GM21717 (cell line): Measurements from ENCODE around the gene S100A5.

ENCODE experiments used
- ATAC-seq: cut with Tn5 transposase; IDR thresholded peaks from one replicate; pipeline ENCODE4 v1.9.1; 2021; ENCODE audit warnings: mild to moderate bottlenecking, moderate library complexity; ENCODE audit not compliant: unreplicated experiment

S100A5 gene

DNA sequence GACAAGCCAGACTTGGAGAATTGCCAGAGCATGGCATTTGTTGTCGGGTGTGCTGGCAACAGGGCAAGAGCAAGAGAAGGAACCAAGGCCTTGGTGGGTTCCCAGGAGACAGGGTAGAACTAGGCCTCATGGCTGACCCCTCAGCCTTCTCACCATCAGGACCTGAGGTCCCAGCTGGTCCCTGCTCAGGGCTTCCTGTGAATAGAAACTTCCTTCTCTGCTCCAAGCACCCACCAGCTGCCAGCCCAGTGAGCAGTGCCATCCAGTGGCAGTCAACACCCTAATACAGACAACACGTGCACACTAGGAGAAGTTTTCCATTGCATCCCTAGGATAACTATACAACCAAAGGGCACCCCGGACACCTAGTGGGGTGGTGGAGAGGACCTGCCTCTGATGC lies 27.7 kb downstream of the S100A5 start:
- no peak for ATAC-seq

DNA sequence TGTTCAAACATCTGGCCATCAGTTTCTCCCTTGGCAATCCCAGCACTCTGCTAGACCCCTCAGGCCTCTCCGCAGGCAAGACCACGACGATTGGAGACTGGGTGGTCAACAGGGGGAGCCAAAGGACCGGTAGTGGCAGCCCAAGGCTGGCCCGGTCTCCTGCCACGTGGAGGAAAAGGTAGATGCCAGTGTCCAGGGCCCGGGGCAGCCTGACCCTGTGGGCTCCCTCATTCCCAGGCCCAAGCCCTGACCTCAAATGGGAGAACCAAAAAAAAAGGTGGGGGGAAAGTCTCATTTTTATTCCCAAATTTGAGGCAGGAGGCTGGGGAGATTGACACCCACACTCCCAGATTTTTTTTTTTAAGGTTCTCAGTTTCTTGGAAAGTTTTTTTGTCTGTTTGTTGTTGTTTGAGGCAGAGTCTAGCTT lies 29.7 kb downstream of the S100A5 start:
- ATAC-seq: no peak

DNA sequence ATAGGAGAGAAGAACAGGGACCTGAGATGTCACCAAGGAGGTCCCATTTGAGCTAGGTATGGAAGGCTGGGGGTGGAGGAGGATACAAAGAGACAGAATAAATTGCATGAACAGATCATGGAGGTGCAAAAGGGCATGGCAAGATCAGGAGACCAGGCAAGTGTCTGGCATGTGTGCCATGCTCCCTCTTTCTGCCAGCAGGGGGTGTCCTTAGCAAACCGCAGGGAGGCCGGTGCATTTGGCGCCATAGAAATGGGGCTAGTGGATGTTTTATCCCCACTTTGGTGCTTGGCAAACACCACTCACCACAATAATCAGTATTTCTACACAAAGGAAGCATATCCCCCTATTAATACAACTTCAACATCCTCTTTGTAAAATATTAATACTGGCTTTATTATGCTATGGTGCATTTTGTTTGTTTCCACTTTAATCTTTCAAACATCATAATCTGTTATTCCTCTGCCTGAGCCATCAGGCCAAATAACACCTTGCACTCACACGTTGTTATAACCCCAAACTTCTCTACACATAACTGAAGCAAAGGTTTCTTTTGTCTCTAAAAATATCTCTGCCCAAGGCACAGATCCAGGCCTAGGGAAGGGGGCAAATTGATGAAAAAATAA lies 30.9 kb downstream of the S100A5 start:
- no peak for ATAC-seq

DNA sequence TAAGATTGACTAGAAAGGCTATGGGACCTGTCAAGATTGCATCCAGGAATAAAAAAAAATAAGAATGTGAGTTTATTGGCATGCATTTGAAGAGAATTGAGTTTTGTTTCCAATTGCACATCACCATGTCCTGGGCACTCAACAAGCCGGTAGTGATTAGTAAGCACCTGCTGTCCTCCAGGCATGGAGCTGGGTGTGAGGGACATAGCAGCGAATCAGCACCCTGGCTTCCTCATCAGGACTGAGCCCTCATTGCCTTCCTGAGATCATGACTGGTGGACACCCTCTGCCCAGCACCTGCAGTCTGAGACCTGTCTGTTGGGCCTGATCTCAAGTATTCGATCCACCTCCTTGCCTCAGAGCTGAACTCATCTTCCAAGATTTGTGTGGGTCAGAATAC lies 31.7 kb downstream of the S100A5 start:
- no peak for ATAC-seq

DNA sequence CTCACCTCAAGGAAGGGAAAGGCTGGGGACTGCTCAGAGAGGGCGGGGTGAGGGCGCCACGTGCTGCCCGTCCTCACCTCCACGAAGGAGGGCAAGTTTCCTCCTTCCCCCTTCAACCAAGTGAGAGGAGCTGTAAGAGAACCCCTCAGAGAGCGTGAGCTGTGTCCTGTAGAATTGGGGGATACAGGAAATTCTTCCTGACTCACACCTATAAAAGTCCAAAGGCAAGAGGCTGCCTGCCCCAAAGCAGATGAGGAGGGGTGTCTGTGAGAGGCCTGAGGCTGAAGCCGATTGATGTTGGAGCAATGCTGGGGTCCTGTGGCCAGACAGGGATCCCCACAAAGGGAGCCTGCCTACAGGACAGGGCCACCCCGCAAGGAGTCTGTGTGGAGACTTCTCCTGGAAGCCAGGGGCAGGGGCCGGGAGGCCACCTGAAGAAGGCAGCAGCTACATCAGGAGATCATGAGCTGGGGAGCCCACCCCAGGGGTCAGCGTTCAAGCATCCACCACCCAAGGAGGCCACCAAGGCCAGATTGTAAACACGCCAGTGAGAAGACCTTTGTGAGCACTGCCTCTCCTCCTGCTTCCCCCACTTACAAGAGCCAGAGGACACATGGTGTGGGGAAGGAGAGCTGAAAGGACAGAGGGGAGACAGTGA lies 32.7 kb downstream of the S100A5 start:
- no peak for ATAC-seq

DNA sequence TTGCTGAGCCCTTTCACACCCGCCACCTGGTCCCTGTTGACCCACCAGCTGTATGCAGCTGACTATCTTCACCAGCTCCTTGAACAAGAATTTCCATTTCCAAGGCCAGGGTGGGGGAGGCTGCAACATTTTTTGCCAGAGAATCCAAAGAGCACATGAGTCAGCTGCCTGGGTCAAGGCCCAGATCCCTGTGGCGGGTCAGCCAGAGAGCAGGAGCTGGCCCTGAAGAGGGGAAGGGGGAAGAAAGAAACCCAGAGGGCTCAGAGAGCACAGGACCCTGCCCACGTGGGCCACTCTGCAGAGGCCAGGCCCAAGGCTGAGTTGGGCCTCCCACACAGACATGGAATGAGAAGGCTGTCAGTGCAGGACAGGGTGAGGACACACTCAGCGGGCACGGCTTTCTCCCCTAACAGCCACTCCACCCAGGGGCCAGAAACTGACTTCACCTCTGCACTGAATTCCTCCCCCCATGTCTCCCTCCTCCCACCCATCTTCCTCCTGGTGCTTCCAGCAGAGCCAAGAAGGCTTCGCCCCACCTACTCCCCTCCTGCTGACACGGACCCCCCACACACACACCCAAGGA lies 33.8 kb downstream of the S100A5 start:
- ATAC-seq: no peak

DNA sequence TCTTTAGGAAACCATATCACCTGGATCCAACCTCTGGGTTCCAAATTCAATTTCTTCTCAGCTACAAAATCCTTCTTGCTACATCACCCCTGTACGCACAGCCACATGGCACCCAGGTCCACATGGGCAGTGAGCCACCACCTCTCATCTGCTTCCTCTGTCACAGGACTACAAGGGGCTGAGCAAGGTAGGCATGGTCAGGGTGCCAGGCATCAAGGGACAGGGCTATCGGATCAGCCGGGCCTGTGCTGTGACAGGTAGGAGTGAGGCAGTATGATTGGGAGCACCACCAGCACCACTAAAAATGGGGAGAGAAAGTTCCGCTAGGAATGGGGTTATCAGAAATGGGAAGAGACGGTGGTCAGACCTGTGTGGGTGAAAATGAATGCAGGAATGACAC lies 34.3 kb downstream of the S100A5 start:
- no peak for ATAC-seq

DNA sequence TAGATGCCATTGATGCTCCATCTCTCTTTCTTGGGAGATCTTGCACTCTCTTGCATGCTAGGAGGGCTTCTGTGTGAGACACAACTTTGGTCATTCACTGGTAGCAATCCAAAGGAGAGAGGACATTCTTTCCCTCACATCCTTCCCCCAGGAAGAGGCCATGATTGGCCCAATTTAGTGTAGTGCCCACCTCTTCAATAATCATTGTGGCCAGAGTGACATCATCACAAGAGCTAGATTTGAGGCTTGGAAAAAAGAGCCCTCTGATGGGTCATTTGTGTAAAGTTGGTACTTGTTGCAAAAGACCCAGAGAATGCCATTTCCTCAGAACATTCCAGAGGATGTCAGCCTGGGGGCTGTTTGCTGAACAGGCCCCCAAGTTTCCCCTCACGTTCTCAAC lies 35.2 kb downstream of the S100A5 start:
- no peak for ATAC-seq

DNA sequence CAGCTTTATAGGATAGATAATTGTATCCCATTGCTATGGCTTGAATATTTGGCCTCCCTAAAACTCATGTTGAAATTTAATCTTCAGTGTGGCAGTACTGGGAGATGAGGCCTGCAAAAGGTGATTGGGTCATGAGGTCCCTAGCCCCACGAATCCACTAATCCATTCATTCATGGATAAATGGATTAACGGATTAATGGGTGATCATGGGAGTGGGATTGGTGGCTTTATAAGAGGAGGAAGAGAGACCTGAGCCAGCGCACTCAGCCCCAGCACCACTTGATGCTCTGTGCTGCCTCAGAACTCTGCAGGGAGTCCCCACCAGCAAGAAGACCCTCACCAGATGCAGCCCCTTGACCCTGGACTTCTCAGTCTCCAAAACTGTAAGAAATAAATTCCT lies 37.0 kb downstream of the S100A5 start:
- ATAC-seq: no peak

DNA sequence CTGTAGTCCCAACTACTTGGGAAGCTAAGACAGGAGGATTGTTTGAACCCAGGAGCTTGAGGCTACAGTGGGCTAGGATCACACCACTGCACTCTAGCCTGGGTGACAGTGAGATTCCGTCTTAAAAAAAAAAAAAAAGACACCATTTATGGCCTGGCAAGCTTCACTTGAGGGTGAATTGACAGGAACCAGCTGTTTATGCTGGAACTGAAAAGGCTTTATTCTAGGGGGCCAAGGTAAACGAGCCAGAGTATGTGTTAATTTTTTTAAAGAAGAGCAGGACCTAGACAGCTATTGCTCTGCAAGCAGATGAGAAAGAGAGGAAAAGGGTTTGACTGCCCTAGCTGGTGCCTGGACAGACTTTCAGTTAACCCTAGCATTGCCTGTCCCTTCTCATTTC lies 42.0 kb downstream of the S100A5 start:
- no peak for ATAC-seq

DNA sequence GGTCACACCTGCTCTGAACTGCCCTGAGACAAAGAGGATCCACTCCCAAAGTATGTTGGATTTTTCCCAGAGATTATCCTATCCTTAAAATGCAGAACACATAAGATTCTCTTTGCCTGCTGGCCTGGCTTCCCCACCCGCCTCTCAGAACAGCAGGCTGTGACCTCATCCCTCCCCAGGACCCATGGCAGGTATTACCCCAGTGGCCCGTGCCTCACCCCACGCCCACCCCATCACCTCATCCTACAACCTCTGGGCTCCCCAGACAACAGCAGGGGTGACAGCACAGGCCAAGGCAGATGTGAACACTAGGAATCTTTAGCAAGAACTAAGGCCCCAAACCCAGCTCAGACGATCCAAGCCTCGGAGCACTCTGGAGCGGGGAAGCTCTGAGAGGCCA lies 45.2 kb downstream of the S100A5 start:
- no peak for ATAC-seq

DNA sequence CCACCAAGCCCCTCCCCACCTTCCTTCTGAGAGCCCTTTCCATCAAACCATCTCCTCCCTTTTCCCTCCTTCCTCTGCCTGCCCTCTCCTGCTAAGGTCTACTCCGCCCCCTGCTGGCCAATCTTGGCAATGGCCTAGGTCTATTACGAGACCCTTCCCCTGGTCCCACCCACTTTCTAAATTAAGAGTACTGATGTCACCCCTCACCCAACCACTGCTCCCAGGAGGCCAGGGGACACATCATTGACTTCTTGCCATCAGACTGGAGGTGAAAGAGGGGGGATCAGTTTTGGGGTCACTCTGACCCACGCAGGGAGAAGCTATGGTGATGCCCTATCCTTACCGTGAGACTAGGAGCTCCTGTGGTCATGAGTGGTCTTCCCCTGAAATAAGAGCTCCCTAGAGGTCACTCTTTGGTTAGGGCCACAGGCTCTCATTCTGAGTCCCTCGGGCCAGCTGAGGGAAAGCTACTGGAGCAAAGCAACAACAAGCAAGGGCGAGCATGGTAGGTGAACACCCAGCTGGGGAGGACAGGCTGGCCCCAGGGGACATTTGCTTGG lies 45.7 kb downstream of the S100A5 start:
- no peak for ATAC-seq

DNA sequence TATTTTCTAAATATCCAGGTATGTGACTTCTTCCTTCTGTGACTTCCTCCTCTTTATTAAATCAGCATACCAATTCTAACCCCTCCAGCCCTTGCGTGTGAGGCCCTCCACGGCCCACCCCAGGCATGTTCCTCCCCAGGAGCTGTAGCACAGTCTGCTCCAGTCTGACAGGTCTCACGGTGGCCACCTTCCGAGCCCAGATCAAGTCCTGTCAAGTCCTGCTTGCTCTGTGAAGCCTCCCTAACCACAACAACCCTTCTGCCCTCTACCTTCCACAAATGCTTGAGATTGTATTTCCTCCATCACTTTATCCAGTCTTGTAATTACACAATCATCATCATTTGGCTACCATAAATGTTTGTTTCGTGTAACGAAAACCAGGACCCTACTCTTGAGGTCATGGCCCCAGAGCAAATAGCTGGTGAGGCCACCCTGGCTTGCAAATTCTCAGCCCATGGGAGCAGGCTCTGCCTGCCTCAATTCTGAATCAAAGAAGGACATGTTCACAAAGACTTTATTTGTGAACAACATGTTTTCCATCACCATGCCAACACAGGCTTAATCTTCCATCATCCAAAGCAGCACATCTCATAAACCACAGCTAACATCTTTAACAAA lies 47.3 kb downstream of the S100A5 start:
- no peak for ATAC-seq

DNA sequence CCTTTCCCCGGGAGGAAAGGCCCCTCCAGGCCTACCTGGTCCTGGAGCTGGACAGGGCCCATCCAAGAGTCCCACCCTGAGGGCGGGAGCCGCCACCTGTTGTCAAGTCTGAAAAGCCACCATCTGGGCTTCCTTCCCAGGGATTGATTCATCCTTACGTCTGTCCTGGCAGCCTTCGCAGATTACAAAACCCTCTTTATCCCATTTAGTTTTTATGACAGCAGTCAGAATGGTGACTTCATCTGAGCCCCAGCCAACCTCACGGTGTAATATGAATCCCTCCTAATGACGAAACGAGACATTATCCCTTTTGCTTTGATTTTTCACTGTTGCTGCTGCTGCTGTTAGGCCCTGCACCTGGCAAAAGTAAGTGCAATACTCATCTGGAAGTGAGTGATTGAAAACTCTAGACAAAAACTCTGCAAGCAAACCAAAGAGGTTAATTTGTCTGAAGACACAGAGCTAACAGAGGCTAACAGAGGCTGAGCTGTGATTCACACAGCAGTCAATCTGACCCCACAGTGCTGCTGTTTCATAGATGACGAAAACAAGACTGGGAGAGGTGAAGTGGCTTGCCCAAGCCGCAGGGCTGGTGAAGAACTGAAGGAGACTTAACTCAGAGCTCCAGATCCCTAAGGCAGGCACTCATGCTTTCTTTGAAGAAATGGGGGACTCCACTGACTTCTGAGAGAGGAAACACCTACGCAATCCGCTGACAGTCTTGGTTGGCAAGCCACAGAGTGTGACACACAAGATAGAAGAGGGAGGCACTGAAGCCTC lies 50.3 kb downstream of the S100A5 start:
- peak; percentile 53 for ATAC-seq

DNA sequence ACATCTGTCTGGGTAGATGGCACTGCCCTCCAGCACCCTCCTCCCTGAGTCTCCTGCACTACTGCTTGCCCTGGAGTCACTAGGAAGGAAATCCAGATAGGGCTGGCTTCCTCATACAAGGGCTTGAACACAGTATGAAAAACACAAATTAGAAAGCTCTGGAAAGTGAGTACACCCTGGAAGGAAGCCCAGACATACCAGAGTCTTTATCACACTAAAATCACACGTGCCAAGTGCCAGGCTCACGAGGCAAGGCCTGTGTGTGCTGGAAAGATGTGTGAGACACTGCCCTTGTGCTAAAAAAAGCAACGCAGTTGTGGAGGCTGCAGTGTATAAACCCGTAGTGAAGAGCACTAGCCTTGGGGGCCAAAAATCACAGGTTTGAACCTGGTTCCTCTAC lies 52.0 kb downstream of the S100A5 start:
- ATAC-seq: no peak

DNA sequence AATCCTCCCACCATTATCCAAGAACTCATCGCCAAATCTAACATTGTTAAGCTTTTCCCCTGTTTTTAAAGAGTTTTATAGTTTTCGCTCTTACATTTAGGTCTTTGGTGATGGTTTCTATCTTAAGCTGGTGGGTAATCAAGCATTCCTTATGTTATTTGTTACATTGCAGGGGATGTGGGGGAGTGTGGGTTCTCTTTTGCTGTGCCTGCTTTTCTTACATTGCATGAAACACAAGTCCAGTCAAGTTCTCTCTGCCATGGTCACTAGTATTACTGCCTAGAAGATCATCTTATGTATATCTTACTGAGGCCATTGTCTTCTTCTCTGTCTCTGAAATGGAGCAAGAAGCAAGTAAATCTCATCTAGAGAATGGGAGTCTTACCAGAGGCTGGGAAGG lies 53.0 kb downstream of the S100A5 start:
- ATAC-seq: no peak
